DND-41 (cell line): Measurements from ENCODE around the gene AMFR.

Experiments used
- EZH2 ChIP-seq: IDR thresholded peaks from 3 replicates; pipeline ENCODE4 v1.6.1; 2012; ENCODE audit warnings: borderline replicate concordance, low read depth, mild to moderate bottlenecking, moderate library complexity, low read length, inconsistent platforms; ENCODE audit not compliant: severe bottlenecking
- TF ChIP-seq, protein P1 (sequence below): IDR thresholded peaks from 2 replicates; pipeline ENCODE4 v1.5.1; 2012; ENCODE audit warnings: borderline replicate concordance, low read length, moderate library complexity, mild to moderate bottlenecking; ENCODE audit not compliant: poor library complexity, severe bottlenecking; ENCODE audit errors: extremely low read depth

- TF ChIP-seq, protein P1, sequence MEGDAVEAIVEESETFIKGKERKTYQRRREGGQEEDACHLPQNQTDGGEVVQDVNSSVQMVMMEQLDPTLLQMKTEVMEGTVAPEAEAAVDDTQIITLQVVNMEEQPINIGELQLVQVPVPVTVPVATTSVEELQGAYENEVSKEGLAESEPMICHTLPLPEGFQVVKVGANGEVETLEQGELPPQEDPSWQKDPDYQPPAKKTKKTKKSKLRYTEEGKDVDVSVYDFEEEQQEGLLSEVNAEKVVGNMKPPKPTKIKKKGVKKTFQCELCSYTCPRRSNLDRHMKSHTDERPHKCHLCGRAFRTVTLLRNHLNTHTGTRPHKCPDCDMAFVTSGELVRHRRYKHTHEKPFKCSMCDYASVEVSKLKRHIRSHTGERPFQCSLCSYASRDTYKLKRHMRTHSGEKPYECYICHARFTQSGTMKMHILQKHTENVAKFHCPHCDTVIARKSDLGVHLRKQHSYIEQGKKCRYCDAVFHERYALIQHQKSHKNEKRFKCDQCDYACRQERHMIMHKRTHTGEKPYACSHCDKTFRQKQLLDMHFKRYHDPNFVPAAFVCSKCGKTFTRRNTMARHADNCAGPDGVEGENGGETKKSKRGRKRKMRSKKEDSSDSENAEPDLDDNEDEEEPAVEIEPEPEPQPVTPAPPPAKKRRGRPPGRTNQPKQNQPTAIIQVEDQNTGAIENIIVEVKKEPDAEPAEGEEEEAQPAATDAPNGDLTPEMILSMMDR: no peak
- TF ChIP-seq EZH2: no peak
Observed at GRCh38 chr16:56362706-56363105, 62.6 kb downstream of the AMFR start.
